ENCODE data around the gene NTSR2.

Gene NTSR2

DNA sequence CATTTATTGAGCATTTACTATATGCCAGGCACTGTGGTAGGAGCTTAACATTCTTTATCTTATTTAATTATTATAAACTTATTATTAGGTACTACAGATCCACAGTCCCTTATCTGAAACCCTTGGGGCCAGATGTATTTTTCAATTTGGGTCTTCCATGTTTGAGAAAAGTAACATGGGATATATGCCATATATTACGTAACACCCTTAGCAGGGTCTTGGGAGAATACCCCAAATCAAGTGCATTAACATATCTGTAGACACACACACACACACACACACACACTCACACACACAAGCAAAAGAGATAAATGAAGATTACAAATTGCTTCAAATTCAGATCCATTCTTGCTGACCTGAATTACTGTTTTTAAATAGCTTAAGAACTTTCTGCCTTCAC lies 13.7 kb downstream of the NTSR2 start:
- Histone ChIP-seq H3K27ac (ENCODE audit: low read length) (no peak overlapping the region), H3K9me2 (replicated peaks; ENCODE audit: insufficient read depth, low read length) (no peaks in the 10 kb centered on the region), H3K9me3 (replicated peaks; ENCODE audit: insufficient read depth, low read length) (no peaks in the 10 kb centered on the region), H3K36me3 (replicated peaks; ENCODE audit: insufficient read depth, low read length) (no peaks in the 10 kb centered on the region), H3K79me2 (ENCODE audit: low read length) (no peaks in the 10 kb centered on the region), H3K9ac (ENCODE audit: low read length) (no peak overlapping the region), H3K4me3 (ENCODE audit: low read length) (no peak overlapping the region), H2AFZ (ENCODE audit: low read length) (no peak overlapping the region), H3K27me3 (replicated peaks; ENCODE audit: insufficient read depth, low read length) (0 out of 2 replicates have a peak, but pooled peaks cover 4% of the 10 kb centered on the region), H4K20me1 (ENCODE audit: insufficient read depth, low read length) (no peaks in the 10 kb centered on the region), H3F3A (ENCODE audit: insufficient read depth, low read length) (no peaks in the 10 kb centered on the region), H3K4me1 (ENCODE audit: low read length) (no peaks in the 10 kb centered on the region), H3K4me2 (ENCODE audit: low read depth, low read length) (no peak overlapping the region)
- DNase-seq: no peak
- no peak for TF ChIP-seq EZH2phosphoT487 (IDR thresholded peaks at IDR 0.05; ENCODE audit: low read length)
- no peak for TF ChIP-seq EZH2 (optimal IDR thresholded peaks at IDR 0.05; ENCODE audit: low read depth, low read length)
- TF ChIP-seq, protein P1, sequence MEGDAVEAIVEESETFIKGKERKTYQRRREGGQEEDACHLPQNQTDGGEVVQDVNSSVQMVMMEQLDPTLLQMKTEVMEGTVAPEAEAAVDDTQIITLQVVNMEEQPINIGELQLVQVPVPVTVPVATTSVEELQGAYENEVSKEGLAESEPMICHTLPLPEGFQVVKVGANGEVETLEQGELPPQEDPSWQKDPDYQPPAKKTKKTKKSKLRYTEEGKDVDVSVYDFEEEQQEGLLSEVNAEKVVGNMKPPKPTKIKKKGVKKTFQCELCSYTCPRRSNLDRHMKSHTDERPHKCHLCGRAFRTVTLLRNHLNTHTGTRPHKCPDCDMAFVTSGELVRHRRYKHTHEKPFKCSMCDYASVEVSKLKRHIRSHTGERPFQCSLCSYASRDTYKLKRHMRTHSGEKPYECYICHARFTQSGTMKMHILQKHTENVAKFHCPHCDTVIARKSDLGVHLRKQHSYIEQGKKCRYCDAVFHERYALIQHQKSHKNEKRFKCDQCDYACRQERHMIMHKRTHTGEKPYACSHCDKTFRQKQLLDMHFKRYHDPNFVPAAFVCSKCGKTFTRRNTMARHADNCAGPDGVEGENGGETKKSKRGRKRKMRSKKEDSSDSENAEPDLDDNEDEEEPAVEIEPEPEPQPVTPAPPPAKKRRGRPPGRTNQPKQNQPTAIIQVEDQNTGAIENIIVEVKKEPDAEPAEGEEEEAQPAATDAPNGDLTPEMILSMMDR (IDR thresholded peaks at IDR 0.05; ENCODE audit: low read length): no peak

DNA sequence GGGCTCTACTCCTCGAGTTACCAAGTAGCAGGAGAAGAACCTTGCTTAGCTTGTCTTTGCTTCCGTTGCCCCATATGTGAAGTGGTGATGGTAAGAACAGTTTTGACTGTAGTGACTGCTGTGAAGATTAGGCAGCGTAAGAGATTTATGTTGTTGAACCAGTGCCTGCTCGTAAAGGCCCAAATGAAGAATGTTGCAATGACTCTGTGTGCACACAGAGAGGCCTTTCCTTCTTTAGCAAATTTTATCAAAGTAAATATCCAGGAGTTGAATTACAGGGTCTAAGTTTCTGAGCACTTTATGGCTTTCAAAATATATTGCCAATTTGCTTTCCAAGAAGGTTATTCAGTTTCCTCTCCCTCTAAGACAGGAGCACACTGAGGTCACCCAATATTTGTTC lies 14.5 kb downstream of the NTSR2 start:
- Histone ChIP-seq H3K9me2 (replicated peaks; ENCODE audit: insufficient read depth, low read length) (no peaks in the 10 kb centered on the region), H3K27me3 (replicated peaks; ENCODE audit: insufficient read depth, low read length) (0 out of 2 replicates have a peak, but pooled peaks cover 4% of the 10 kb centered on the region), H3K4me1 (ENCODE audit: low read length) (no peaks in the 10 kb centered on the region), H3K36me3 (replicated peaks; ENCODE audit: insufficient read depth, low read length) (no peaks in the 10 kb centered on the region), H3K9ac (ENCODE audit: low read length) (no peak overlapping the region), H3F3A (ENCODE audit: insufficient read depth, low read length) (no peaks in the 10 kb centered on the region), H3K27ac (ENCODE audit: low read length) (no peak overlapping the region), H4K20me1 (ENCODE audit: insufficient read depth, low read length) (no peaks in the 10 kb centered on the region), H3K4me3 (ENCODE audit: low read length) (no peak overlapping the region), H3K79me2 (ENCODE audit: low read length) (no peaks in the 10 kb centered on the region), H2AFZ (ENCODE audit: low read length) (no peak overlapping the region), H3K4me2 (ENCODE audit: low read depth, low read length) (no peak overlapping the region), H3K9me3 (replicated peaks; ENCODE audit: insufficient read depth, low read length) (no peaks in the 10 kb centered on the region)
- TF ChIP-seq, protein P1 (IDR thresholded peaks at IDR 0.05; ENCODE audit: low read length): no peak
- TF ChIP-seq EZH2phosphoT487 (IDR thresholded peaks at IDR 0.05; ENCODE audit: low read length) (no peak), EZH2 (optimal IDR thresholded peaks at IDR 0.05; ENCODE audit: low read depth, low read length) (no peak)
- DNase-seq: no peak

DNA sequence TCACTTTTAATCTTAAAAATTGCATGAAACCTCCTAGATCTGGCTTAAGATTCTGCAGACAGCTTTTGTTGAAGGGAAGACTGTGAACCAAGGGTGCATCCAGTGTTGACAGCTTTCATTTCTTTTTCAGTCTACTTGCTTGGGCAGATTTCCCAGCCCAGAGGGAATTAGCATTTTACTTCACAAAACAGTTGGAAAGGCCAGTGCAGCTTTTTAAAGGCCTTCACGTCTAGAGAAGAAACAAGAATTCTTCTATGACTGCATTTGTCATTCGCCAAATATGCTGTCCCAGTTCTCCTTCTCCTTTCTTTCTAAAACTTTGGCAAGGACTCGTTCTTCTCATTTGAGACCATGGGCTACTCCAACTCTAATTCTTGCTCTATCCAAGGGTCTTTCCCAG lies 17.4 kb downstream of the NTSR2 start:
- Histone ChIP-seq H3K79me2 (ENCODE audit: low read length) (no peaks in the 10 kb centered on the region), H3K36me3 (replicated peaks; ENCODE audit: insufficient read depth, low read length) (no peaks in the 10 kb centered on the region), H3K9me2 (replicated peaks; ENCODE audit: insufficient read depth, low read length) (no peaks in the 10 kb centered on the region), H4K20me1 (ENCODE audit: insufficient read depth, low read length) (no peaks in the 10 kb centered on the region), H3K4me2 (ENCODE audit: low read depth, low read length) (no peak overlapping the region), H3K27me3 (replicated peaks; ENCODE audit: insufficient read depth, low read length) (no peaks in the 10 kb centered on the region), H3K4me1 (ENCODE audit: low read length) (no peaks in the 10 kb centered on the region), H3K9ac (ENCODE audit: low read length) (no peak overlapping the region), H2AFZ (ENCODE audit: low read length) (no peak overlapping the region), H3K27ac (ENCODE audit: low read length) (no peak overlapping the region), H3K9me3 (replicated peaks; ENCODE audit: insufficient read depth, low read length) (no peaks in the 10 kb centered on the region), H3K4me3 (ENCODE audit: low read length) (no peak overlapping the region), H3F3A (ENCODE audit: insufficient read depth, low read length) (no peaks in the 10 kb centered on the region)
- no peak for DNase-seq
- TF ChIP-seq EZH2phosphoT487 (IDR thresholded peaks at IDR 0.05; ENCODE audit: low read length) (no peak), EZH2 (optimal IDR thresholded peaks at IDR 0.05; ENCODE audit: low read depth, low read length) (no peak)
- TF ChIP-seq, protein P1 (IDR thresholded peaks at IDR 0.05; ENCODE audit: low read length): no peak

Data from MM.1S (cell line).